Measurements from ENCODE around the gene SAMM50.

GRCh38 chr22:43968614-43969013 lies 13.4 kb downstream of the SAMM50 start:
- TF ChIP-seq CTCF (IDR thresholded peaks at IDR 0.05), result no peak
- TF ChIP-seq EP300 (IDR thresholded peaks at IDR 0.05), result no peak

Measured in esophagus muscularis mucosa (tissue), 3 donors.